GM12878 (cell line): Measurements from ENCODE around the gene MRPS18A. TPM values are rescaled to one million over a fixed set of nuclear protein-coding genes. Genes with fewer than 3 reads are reported as not detected.

Experiments used
- ATAC-seq: fragments of 200-7000 bp; cut with Tn5 transposase; 3 replicates; pipeline ENCODE4 v1.9.1; 2020; ENCODE audit warnings: mild to moderate bottlenecking, moderate library complexity
- BruUV-seq: library from RNA; stranded (reverse); fragments of 400-500 nt; replicated peaks from 2 replicates; lab custom pipeline; 2021; lab: Mats Ljungman, UMichigan
- CTCF ChIA-PET: fragments of 300-600 bp; sonication (Branson Sonifier 250); formaldehyde crosslinking; extraction: SDS; loops from one replicate; lab custom pipeline; 2021; ENCODE audit warnings: inconsistent platforms; lab: Yijun Ruan, JAX
- POLR2A ChIA-PET: fragments of 350-600 bp; formaldehyde crosslinking; extraction: SDS; loops from one replicate; lab custom pipeline; 2021; ENCODE audit warnings: inconsistent platforms; lab: Charles Lee
- RAD21 ChIA-PET: fragments of 300-600 bp; sonication (Branson Sonifier 250); formaldehyde crosslinking; loops from one replicate; lab custom pipeline; 2023; ENCODE audit warnings: antibody characterized with exemption; ENCODE audit not compliant: unreplicated experiment; lab: Charles Lee
- SMC1A ChIA-PET: fragments of 300-600 bp; sonication (Branson Sonifier 250); formaldehyde crosslinking; loops from one replicate; lab custom pipeline; 2023; ENCODE audit not compliant: unreplicated experiment, uncharacterized antibody; lab: Charles Lee
- DNase-seq: peaks from one replicate; pipeline ENCODE4 v3.0.0-alpha.2; 2011; ENCODE audit warnings: low read depth, low spot score
- FAIRE-seq: peaks from 3 replicates; lab custom pipeline; 2011; peaks lifted over from hg19 to GRCh38; lab: Jason Lieb, UNC
- H2AFZ ChIP-seq: 2 replicates; pipeline ENCODE4 v1.6.0; 2011; ENCODE audit warnings: low read depth, low read length, control low read depth; ENCODE audit not compliant: control insufficient read depth
- H3K27ac ChIP-seq: 2 replicates; pipeline ENCODE4 v1.5.1; 2011; ENCODE audit warnings: control low read depth; ENCODE audit not compliant: control insufficient read depth, insufficient read depth
- H3K27me3 ChIP-seq, 2 experiments: replicated peaks in 1 of 2; 2 replicates each; pipeline versions ENCODE4 v1.6.0 to v1.6.1; 2011; ENCODE audit warnings: low read length in 1 of 2; ENCODE audit not compliant: control insufficient read depth in 2 of 2, insufficient read depth in 2 of 2
- H3K36me3 ChIP-seq, 2 experiments: 2 replicates each; pipeline ENCODE4 v1.5.1; 2011; ENCODE audit warnings: low read length in 1 of 2; ENCODE audit not compliant: control insufficient read depth in 2 of 2, insufficient read depth in 2 of 2
- H3K4me1 ChIP-seq: 2 replicates; pipeline ENCODE4 v1.6.1; 2011; ENCODE audit warnings: mild to moderate bottlenecking, low read length, moderate library complexity, mixed read lengths; ENCODE audit not compliant: control insufficient read depth, insufficient read depth
- H3K4me2 ChIP-seq: 2 replicates; pipeline ENCODE4 v1.6.0; 2011; ENCODE audit warnings: control low read depth; ENCODE audit not compliant: control insufficient read depth, insufficient read depth
- H3K4me3 ChIP-seq: fragments of 200-600 bp; sonication (generic); 2 replicates; pipeline ENCODE4 v1.5.1; 2016
- H3K79me2 ChIP-seq: 2 replicates; pipeline ENCODE4 v1.6.0; 2011; ENCODE audit warnings: low read length; ENCODE audit not compliant: control insufficient read depth, insufficient read depth
- H3K9ac ChIP-seq: 2 replicates; pipeline ENCODE4 v1.8.0; 2011; ENCODE audit warnings: low read length, control low read depth, mixed read lengths; ENCODE audit not compliant: control insufficient read depth, insufficient read depth
- H3K9me3 ChIP-seq: replicated peaks from 3 replicates; pipeline ENCODE4 v1.5.1; 2011; ENCODE audit warnings: mild to moderate bottlenecking, low read length; ENCODE audit not compliant: control insufficient read depth, insufficient read depth
- H4K20me1 ChIP-seq: 2 replicates; pipeline ENCODE4 v1.6.0; 2011; ENCODE audit not compliant: control insufficient read depth, insufficient read depth
- ATF7 ChIP-seq: fragments of 450-650 bp; IDR thresholded peaks from 2 replicates; pipeline ENCODE4 v1.6.1; 2016; ENCODE audit warnings: low read depth, mild to moderate bottlenecking
- CBX3 ChIP-seq: fragments of 200-600 bp; sonication (generic); IDR thresholded peaks from 2 replicates; pipeline ENCODE4 v1.6.1; 2016; ENCODE audit warnings: low read depth, borderline replicate concordance
- CREB1 ChIP-seq: IDR thresholded peaks from 2 replicates; pipeline ENCODE4 v1.6.1; 2012; ENCODE audit warnings: low read depth, mild to moderate bottlenecking, inconsistent platforms
- FOXK2 ChIP-seq: fragments of 450-650 bp; IDR thresholded peaks from 2 replicates; pipeline ENCODE4 v1.6.1; 2017; ENCODE audit warnings: mild to moderate bottlenecking, moderate library complexity
- MLLT1 ChIP-seq: fragments of 450-650 bp; IDR thresholded peaks from 2 replicates; pipeline ENCODE4 v1.6.1; 2016; ENCODE audit warnings: mild to moderate bottlenecking
- NFYA ChIP-seq: IDR thresholded peaks from 2 replicates; pipeline ENCODE4 v1.6.1; 2011; ENCODE audit warnings: low read depth, mild to moderate bottlenecking, low read length, improper control_type of control experiment, borderline replicate concordance
- POU2F2 ChIP-seq: IDR thresholded peaks from 3 replicates; pipeline ENCODE4 v1.6.1; 2011; ENCODE audit warnings: low read depth, mild to moderate bottlenecking, low read length, borderline replicate concordance
- RUNX3 ChIP-seq: IDR thresholded peaks from 2 replicates; pipeline ENCODE4 v1.6.1; 2012; ENCODE audit warnings: low read length, inconsistent platforms
- SMAD1 ChIP-seq: fragments of 450-650 bp; IDR thresholded peaks from 2 replicates; pipeline ENCODE4 v1.6.1; 2018; ENCODE audit warnings: mild to moderate bottlenecking, low read depth; ENCODE audit not compliant: partially characterized antibody
- STAT3 ChIP-seq: IDR thresholded peaks from 2 replicates; pipeline ENCODE4 v1.6.1; 2011; ENCODE audit warnings: low read depth, low read length, improper control_type of control experiment
- SUZ12 ChIP-seq: fragments of 200-600 bp; sonication (generic); IDR thresholded peaks from one replicate; pipeline ENCODE4 v1.6.1; 2018; ENCODE audit warnings: antibody characterized with exemption, mild to moderate bottlenecking; ENCODE audit not compliant: unreplicated experiment
- ZBTB11 ChIP-seq: fragments of 450-650 bp; formaldehyde crosslinking; IDR thresholded peaks from 2 replicates; pipeline ENCODE4 v1.5.0; 2022; ENCODE audit warnings: mild to moderate bottlenecking, missing genetic modification characterization
- WGBS: methylation state at CpG from one replicate; pipeline ENCODE4 v1.1.6; 2016; ENCODE audit warnings: low lambda C conversion rate; ENCODE audit not compliant: insufficient replicate concordance, insufficient coverage; ENCODE audit errors: missing lambda C conversion rate; 5-methylcytosine and 5-hydroxymethylcytosine counted together
- in situ Hi-C: fragments of 300-500 bp; cut with MboI; formaldehyde crosslinking; loops from 9 replicates; pipeline ENCODE4 v1.14.3; 2018; ENCODE audit warnings: mixed read lengths
- intact Hi-C: fragments of 100-400 bp; cut with micrococcal nuclease; formaldehyde crosslinking; loops from one replicate; pipeline ENCODE4 v1.14.2; 2022; ENCODE audit not compliant: unreplicated experiment
- polyA plus RNA-seq, 11 experiments: library from polyadenylated mRNA; depleted of rRNA in 4 of 11; unstranded in 6 of 11; stranded (reverse) in 5 of 11; fragments of >200 nt; fragmentation: Nextera tagmentation in 4 of 11; fragmentation: Illumina TruSeq in 1 of 11; extraction: Ambion mirVana in 4 of 11; extraction: Trizol in 1 of 11; gene quantifications; 1 replicate in 1 of 11; 2 replicates in 10 of 11; pipeline versions ENCODE4 v1.2.1 to v1.2.3, GENCODE V29; 2011 to 2016; ENCODE audit warnings: inconsistent platforms in 2 of 11, missing spikeins in 2 of 11, low read depth in 1 of 11
- total RNA-seq, 4 experiments: library from RNA; depleted of rRNA in 3 of 4; stranded (reverse); fragments of >200 nt in 3 of 4; fragmentation: Illumina TruSeq in 1 of 4; extraction: Trizol in 1 of 4; gene quantifications; 2 replicates each; pipeline versions ENCODE4 v1.2.1 to v1.2.3, GENCODE V29; 2013 to 2021
- TF ChIP-seq, protein P1 (sequence below): IDR thresholded peaks from 2 replicates; pipeline ENCODE4 v1.6.1; 2012; ENCODE audit warnings: low read length, inconsistent platforms

The MRPS18A gene
- total and polyA plus RNA-seq, 10 of the 15 experiments (the other 5 are each of a cell fraction or from before 2014, with no cell fraction given) = 66.3 to 158 (median 98.7) TPM

- no peak for TF ChIP-seq NFYA
- no peak for TF ChIP-seq STAT3
- no peak for TF ChIP-seq CBX3
- no peak for TF ChIP-seq SMAD1
- TF ChIP-seq SUZ12 = no peak
Measured at GRCh38 chr6:43628393-43629103, 59.0 kb downstream of the MRPS18A start (continued).

GRCh38 chr6:43627008-43627825, 60.4 kb downstream of the MRPS18A start:
- H3K36me3 ChIP-seq = peaks cover 12 to 36% of the 10 kb centered on the region in 2 experiments
- in situ Hi-C loops = no loop called here
- ChIA-PET POLR2A (interaction anchor here (0.5 to 1.3 kb wide), 6 partner anchors 10 to 619 kb away, joined by 3 to 8 read pairs (median 3); partner anchors contain the start of gene XPO5), SMC1A (interaction anchor here (0.6 to 1.1 kb wide), 4 partner anchors 9 to 120 kb away, joined by 3 to 7 read pairs (median 4); partner anchors contain the start of gene MAD2L1BP)
- peaks cover 22% of the 10 kb centered on the region for H3K79me2 ChIP-seq
- 0 out of 2 replicates have a peak, but pooled peaks have one; percentile 12 for TF ChIP-seq RUNX3
- TF ChIP-seq ATF7 = peak; percentile 80
- TF ChIP-seq FOXK2 = no peak
- TF ChIP-seq MLLT1 = 0 out of 2 replicates have a peak, but pooled peaks have one; percentile 13
- peak; percentile 71; the same call in 1 of the 2 replicates for TF ChIP-seq CREB1
- 0 out of 2 replicates have a peak, but pooled peaks have one; percentile 2 for TF ChIP-seq ZBTB11 (CRISPR knock-in tag)
- TF ChIP-seq POU2F2 = no peak
- TF ChIP-seq, protein P1, sequence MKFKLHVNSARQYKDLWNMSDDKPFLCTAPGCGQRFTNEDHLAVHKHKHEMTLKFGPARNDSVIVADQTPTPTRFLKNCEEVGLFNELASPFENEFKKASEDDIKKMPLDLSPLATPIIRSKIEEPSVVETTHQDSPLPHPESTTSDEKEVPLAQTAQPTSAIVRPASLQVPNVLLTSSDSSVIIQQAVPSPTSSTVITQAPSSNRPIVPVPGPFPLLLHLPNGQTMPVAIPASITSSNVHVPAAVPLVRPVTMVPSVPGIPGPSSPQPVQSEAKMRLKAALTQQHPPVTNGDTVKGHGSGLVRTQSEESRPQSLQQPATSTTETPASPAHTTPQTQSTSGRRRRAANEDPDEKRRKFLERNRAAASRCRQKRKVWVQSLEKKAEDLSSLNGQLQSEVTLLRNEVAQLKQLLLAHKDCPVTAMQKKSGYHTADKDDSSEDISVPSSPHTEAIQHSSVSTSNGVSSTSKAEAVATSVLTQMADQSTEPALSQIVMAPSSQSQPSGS = 0 out of 2 replicates have a peak, but pooled peaks have one; percentile 23
- TF ChIP-seq SMAD1 = peak; percentile 60
- TF ChIP-seq, all 136 proteins: peak for 7
- Histone ChIP-seq H2AFZ (no peak overlapping the region), H3K4me1 (peaks cover 20% of the 10 kb centered on the region), H3K4me3 (peak overlapping the region; percentile 75), H3K9me3 (no peaks in the 10 kb centered on the region), H3K4me2 (peak overlapping the region; percentile 78), H3K27me3 (no peaks in the 10 kb centered on the region), H4K20me1 (no peaks in the 10 kb centered on the region), H3K27ac (peak overlapping the region; percentile 27), H3K9ac (peak overlapping the region; percentile 30)
- FAIRE-seq = no peak
- DNase-seq = peak; percentile 23
- RAD21 ChIA-PET = interaction anchor here (1.0 kb wide), 2 partner anchors 18 kb away, joined by 3 read pairs; no protein-coding TSS in a partner anchor
- peak; percentile 5; the same call in 2 of the 3 replicates for ATAC-seq
- CTCF ChIA-PET = interaction anchor here (0.5 to 0.9 kb wide), 3 partner anchors 17 to 451 kb away, joined by 3 to 4 read pairs (median 4); no protein-coding TSS in a partner anchor
- intact Hi-C loops = no loop called here
- 89% methylated on average over 5 of the region's 5 CpGs for WGBS
- BruUV-seq = no TSS peak
